Upper lobe of left lung (tissue), 6 donors: Measurements from ENCODE around the gene NRIP2. TPM values are rescaled to one million over a fixed set of nuclear protein-coding genes. Genes with fewer than 3 reads are reported as not detected.

Experiments
- ATAC-seq, 2 donors: fragments of 200-7000 bp; cut with Tn5 transposase; one replicate each; pipeline ENCODE4 v1.9.1; 2022; ENCODE audit warnings: mild to moderate bottlenecking in 2 of 2, moderate library complexity in 2 of 2; ENCODE audit not compliant: low FRiP score in 2 of 2
- DNase-seq, 2 donors: peaks; one replicate each; pipeline ENCODE4 v3.0.0-alpha.2; 2019 to 2020
- H3K27ac ChIP-seq, 4 donors: fragments of 200-600 bp; sonication (generic); one replicate each; pipeline ENCODE4 v1.5.1; 2016 to 2019
- H3K27me3 ChIP-seq, 4 donors: fragments of 200-600 bp; sonication (generic); one replicate each; pipeline ENCODE4 v1.5.1; 2017 to 2019
- H3K36me3 ChIP-seq, 4 donors: fragments of 200-600 bp; sonication (generic); one replicate each; pipeline ENCODE4 v1.5.1; 2016 to 2019
- H3K4me1 ChIP-seq, 4 donors: fragments of 200-600 bp; sonication (generic); one replicate each; pipeline ENCODE4 v1.5.1; 2018 to 2019
- H3K4me3 ChIP-seq, 4 donors: fragments of 200-600 bp; sonication (generic); one replicate each; pipeline ENCODE4 v1.5.1; 2017 to 2019; ENCODE audit warnings: mild to moderate bottlenecking in 2 of 4, moderate library complexity in 1 of 4
- H3K9me3 ChIP-seq, 4 donors: fragments of 200-600 bp; sonication (generic); one replicate each; pipeline ENCODE4 v1.5.1; 2018 to 2019
- CTCF ChIP-seq, 6 experiments: fragments of 450-650 bp in 4 of 6; fragments of 200-600 bp in 2 of 6; sonication (generic) in 2 of 6; IDR thresholded peaks; one replicate each; pipeline ENCODE4 v1.5.1; 2016 to 2019; ENCODE audit warnings: antibody characterized with exemption in 6 of 6
- EP300 ChIP-seq, 4 donors: sonication (generic); formaldehyde crosslinking; IDR thresholded peaks; one replicate each; pipeline ENCODE4 v1.5.1; 2017; ENCODE audit warnings: antibody characterized with exemption in 4 of 4, control low read depth in 2 of 4
- POLR2A ChIP-seq, 4 donors: fragments of 450-650 bp; IDR thresholded peaks; one replicate each; pipeline ENCODE4 v1.5.1; 2016 to 2017; ENCODE audit warnings: antibody characterized with exemption in 4 of 4, mild to moderate bottlenecking in 2 of 4
- POLR2AphosphoS5 ChIP-seq, 2 donors: sonication (generic); formaldehyde crosslinking; IDR thresholded peaks; one replicate each; pipeline ENCODE4 v1.5.1; 2017; ENCODE audit warnings: antibody characterized with exemption in 2 of 2
- WGBS, 2 donors: methylation state at CpG; one replicate each; pipeline ENCODE4 v1.1.5; 2017 to 2018; 5-methylcytosine and 5-hydroxymethylcytosine counted together
- total RNA-seq, 6 donors: library from RNA; depleted of rRNA in 4 of 6; stranded (reverse); fragments of >200 nt in 4 of 6; gene quantifications; one replicate each; pipeline versions ENCODE4 v1.1.0 to v1.2.1, GENCODE V29; 2016 to 2021
- donor health status: DM: no; HTN: no; CAD: no; lungs with moderate emphysema.
- donor health status: DM: no; HTN: yes; CAD: no; lungs with severe emphysema.

The NRIP2 gene
- total RNA-seq, 6 donors from 2014 or later = 0.23 to 0.74 TPM; not detected in 4

DNA sequence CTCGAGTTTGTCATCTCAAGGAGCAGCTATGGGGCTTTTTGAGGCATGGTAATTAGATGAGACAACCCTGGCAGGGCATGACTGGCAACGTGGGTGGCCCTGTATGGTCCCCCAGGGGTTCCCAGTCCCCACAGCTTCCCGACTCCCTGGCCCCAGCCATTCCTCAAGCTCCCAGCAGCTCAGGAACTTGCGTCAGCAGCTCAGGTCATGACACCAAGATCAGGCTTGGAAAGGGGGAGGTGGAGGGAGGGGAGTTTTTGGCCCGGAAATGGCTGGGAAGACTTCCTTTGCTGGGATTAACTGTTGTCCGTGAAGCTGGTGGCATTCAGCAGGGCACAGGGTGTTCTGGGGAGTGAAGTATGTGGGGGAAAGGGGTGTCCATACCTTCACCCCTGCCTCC lies 10.4 kb upstream of the NRIP2 start:
- ATAC-seq (peak in 1 of 2 donors; percentile 21), DNase-seq (no peak)
- H3K4me3 ChIP-seq = no peak overlapping the region
- H3K27me3 ChIP-seq = no peaks in the 10 kb centered on the region
- no peaks in the 10 kb centered on the region for H3K4me1 ChIP-seq
- peaks cover 0 to 22% (median 2%) of the 10 kb centered on the region in 4 donors for H3K36me3 ChIP-seq
- no peak overlapping the region for H3K27ac ChIP-seq
- no peaks in the 10 kb centered on the region for H3K9me3 ChIP-seq
- WGBS, 2 donors = 51% methylated on average over 6 of the region's 6 CpGs
- TF ChIP-seq POLR2AphosphoS5 (IDR thresholded peaks at IDR 0.05) (no peak), POLR2A (IDR thresholded peaks at IDR 0.05) (no peak), CTCF (IDR thresholded peaks at IDR 0.05) (no peak), EP300 (IDR thresholded peaks at IDR 0.05) (no peak)

DNA sequence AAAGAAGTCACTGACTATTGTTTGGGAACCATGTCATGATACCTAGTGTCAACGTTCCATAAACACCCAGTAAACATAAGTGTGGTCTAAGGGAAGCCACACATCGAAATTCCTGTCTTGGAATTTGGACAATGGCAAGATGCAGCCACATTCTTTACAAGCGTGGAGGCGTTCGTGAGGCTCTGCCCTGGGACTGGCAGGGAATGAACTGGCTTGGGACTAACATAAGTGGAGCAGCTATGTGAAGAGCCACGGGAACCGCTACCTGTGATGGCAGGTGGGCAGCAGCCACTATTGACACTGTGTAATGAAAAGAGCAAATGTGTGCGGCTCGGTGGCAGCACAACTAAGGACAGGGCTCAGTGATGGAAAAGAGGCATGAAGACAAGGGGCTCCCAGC lies 10.0 kb upstream of the NRIP2 start:
- ATAC-seq (no peak), DNase-seq (no peak)
- peaks cover 0 to 22% (median 2%) of the 10 kb centered on the region in 4 donors for H3K36me3 ChIP-seq
- TF ChIP-seq POLR2A (IDR thresholded peaks at IDR 0.05) (no peak), CTCF (IDR thresholded peaks at IDR 0.05) (no peak), POLR2AphosphoS5 (IDR thresholded peaks at IDR 0.05) (no peak), EP300 (IDR thresholded peaks at IDR 0.05) (no peak)
- WGBS, 2 donors = 76 to 84% methylated on average over 9 of the region's 9 CpGs
- H3K27ac ChIP-seq = no peak overlapping the region
- H3K4me1 ChIP-seq = no peaks in the 10 kb centered on the region
- no peaks in the 10 kb centered on the region for H3K27me3 ChIP-seq
- H3K4me3 ChIP-seq = no peak overlapping the region
- H3K9me3 ChIP-seq = no peaks in the 10 kb centered on the region

DNA sequence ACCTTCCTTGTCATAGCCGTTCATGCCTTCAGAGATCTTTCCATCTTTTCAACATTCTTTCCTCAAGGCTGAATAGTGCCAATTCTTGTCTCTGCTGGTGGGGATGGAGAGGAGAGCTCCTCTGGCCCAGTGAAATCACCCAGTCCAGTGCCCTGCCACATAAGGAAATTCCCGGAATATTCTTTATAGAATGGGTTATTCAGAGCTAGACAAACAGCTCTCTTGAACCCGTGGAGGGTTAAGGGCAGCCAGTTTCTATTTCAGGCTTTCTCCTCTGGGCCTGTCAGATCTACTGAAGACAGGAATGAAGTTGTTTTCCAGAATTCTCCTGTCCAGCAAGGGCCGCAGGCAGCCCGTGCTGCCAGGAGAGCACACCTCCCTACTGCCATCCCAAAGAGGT lies 8.1 kb upstream of the NRIP2 start:
- no peaks in the 10 kb centered on the region for H3K27me3 ChIP-seq
- H3K27ac ChIP-seq = no peak overlapping the region
- no peak overlapping the region for H3K4me3 ChIP-seq
- TF ChIP-seq POLR2A (IDR thresholded peaks at IDR 0.05) (no peak), EP300 (IDR thresholded peaks at IDR 0.05) (no peak), CTCF (IDR thresholded peaks at IDR 0.05) (no peak)
- H3K4me1 ChIP-seq = no peaks in the 10 kb centered on the region
- 79 to 86% methylated on average over 5 of the region's 5 CpGs for WGBS, 2 donors
- ATAC-seq (no peak), DNase-seq (no peak)
- H3K36me3 ChIP-seq = peaks cover 0 to 22% (median 2%) of the 10 kb centered on the region in 4 donors
- no peaks in the 10 kb centered on the region for H3K9me3 ChIP-seq

DNA sequence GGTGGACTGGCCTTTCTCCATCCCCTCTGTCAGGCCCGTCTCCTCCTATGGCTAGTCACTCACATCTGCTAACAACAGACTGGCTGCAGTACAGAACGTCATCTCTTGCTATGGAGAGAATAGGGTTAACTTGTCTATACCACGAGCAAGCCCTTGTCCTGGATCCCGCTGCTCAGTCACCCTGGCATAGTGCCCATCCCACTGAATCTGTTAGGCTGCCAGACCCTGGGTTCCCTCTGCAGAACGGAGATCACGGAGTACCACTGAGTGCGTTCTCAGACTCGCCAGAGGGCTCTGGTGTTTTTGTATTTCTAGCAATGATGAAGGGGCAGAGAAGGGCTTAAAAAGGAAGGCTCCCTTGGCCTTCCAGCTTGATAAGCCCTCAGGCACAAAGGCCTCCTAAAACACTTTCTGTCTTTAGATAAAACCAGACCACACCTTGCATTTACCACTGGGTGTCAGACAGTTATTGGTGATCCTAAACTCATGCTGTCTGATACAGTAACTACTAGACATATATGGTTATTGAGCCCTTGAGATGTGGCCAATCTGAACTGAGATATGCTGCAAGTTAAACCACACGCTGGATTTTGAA lies 6.3 kb upstream of the NRIP2 start:
- no peak for TF ChIP-seq POLR2AphosphoS5 (IDR thresholded peaks at IDR 0.05)
- TF ChIP-seq EP300 (IDR thresholded peaks at IDR 0.05) = no peak
- TF ChIP-seq POLR2A (IDR thresholded peaks at IDR 0.05) = no peak
- no peak for TF ChIP-seq CTCF (IDR thresholded peaks at IDR 0.05)
- DNase-seq (no peak), ATAC-seq (no peak)
- no peak overlapping the region for H3K27ac ChIP-seq
- peaks cover 0 to 22% (median 2%) of the 10 kb centered on the region in 4 donors for H3K36me3 ChIP-seq
- H3K9me3 ChIP-seq = no peaks in the 10 kb centered on the region
- 66 to 73% methylated on average over 9 of the region's 9 CpGs for WGBS, 2 donors
- H3K4me3 ChIP-seq = no peak overlapping the region
- no peaks in the 10 kb centered on the region for H3K27me3 ChIP-seq
- H3K4me1 ChIP-seq = no peaks in the 10 kb centered on the region

GRCh38 chr12:2836574-2836973 lies 1.7 kb upstream of the NRIP2 start:
- no peaks in the 10 kb centered on the region for H3K27me3 ChIP-seq
- 75 to 80% methylated on average over 8 of the region's 8 CpGs for WGBS, 2 donors
- TF ChIP-seq CTCF (IDR thresholded peaks at IDR 0.05) (no peak), POLR2A (IDR thresholded peaks at IDR 0.05) (no peak), EP300 (IDR thresholded peaks at IDR 0.05) (no peak), POLR2AphosphoS5 (IDR thresholded peaks at IDR 0.05) (no peak)
- DNase-seq (no peak), ATAC-seq (no peak)
- H3K4me1 ChIP-seq = peaks cover 0 to 12% (median 8%) of the 10 kb centered on the region in 4 donors
- peaks cover 0 to 7% (median 0%) of the 10 kb centered on the region in 4 donors for H3K36me3 ChIP-seq
- no peak overlapping the region for H3K27ac ChIP-seq
- H3K9me3 ChIP-seq = no peaks in the 10 kb centered on the region
- H3K4me3 ChIP-seq = no peak overlapping the region
